Stimulated activated naive CD4-positive, alpha-beta T cell treated with Interleukin-2 at 50 U/mL for 16 hours (primary cell): ENCODE results near the gene HSPA13.
"Not testable (repeated sequence)": the region's sequence is repeated elsewhere in the genome, so short reads cannot be mapped to it uniquely, and the experiment has no call there.

Experiments
- DNase-seq: peaks from one replicate; lab custom pipeline; 2025; lab: John Stamatoyannopoulos, UW

The HSPA13 gene

GRCh38 chr21:14382835-14383595 is at the start of gene HSPA13:
HSPA13 (minus strand) TSS chr21:14383146; CDS start chr21:14383119, 27 bp downstream.
- DNase-seq, result peak; percentile 100

GRCh38 chr21:14418920-14419319 is 36.0 kb upstream of the HSPA13 start:
- no peak for DNase-seq

GRCh38 chr21:14414932-14415508 is 32.1 kb upstream of the HSPA13 start:
- DNase-seq, result no peak

DNA sequence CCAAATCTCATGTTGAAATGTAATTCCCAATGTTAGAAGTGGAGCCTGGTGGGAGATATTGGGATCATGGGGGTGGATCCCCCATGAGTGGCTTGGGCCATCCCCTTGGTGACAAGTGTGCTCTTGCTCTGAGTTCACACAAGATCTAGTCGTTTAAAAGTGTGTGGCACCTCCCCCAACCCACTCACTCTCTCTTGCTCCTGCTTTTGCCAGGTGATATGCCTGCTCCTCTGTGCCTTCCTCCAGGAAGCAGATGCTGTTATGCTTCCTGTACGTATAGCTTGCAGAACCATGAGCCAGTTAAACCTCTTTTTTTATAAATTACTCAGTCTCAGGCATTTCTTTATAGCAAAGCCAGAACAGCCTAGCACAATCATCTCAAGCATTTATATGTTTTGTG is 23.0 kb upstream of the HSPA13 start:
- no peak for DNase-seq

- DNase-seq, result no peak
Observed at GRCh38 chr21:14405225-14405624, 22.3 kb upstream of the HSPA13 start.

DNA sequence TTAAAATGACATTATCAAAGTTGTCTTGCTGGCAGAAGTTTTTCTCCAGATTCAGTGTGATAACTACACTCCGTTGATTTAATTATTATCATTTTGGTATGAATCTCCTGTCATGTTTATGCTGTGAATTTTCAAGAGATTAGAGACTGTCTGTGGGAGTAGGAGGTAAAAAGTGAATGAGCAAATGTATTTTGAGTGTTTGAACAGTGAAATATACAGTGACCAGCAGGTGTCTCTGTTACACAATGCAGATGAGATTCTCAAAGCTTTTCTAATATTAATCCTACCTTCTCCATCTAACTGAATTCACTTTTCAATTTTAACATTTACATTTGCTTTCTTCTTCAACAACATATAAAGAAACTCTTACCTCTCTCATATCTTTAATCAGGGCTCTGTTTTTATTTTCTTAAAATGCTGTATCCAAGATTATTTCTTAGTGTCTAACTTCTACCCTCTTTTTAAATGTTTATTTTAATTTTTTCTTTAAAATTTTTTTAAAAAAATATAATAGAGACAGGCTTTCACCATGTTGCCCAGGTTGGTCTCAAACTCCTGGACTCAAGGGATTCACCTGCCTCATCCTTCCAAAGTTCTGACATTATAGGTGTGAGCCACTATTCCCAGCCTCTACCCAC is 20.9 kb upstream of the HSPA13 start:
- DNase-seq, result no peak

DNA sequence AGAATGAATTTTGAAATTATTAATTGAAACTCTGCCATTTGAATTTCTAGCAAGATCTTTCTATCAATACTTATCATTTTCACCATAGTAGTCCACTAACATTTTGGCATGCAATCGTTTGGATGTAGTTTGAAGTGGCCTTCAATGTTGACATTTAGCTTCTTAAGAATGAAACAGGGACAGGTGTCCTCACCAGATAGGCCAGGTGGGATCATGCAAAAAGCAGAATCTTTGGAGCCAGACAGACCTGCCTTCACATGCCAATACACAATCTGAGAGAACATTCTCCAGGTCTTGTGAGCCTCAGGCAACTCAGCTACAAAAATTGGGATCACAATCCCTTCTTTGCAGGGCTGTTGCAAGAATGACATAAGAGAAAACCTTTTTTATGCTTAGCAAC is 18.3 kb upstream of the HSPA13 start:
- DNase-seq, result no peak

- DNase-seq, result no peak
Observed at GRCh38 chr21:14388282-14388681, 5.3 kb upstream of the HSPA13 start.

- no peak for DNase-seq
Observed at GRCh38 chr21:14384453-14384852, 1.5 kb upstream of the HSPA13 start.

GRCh38 chr21:14383596-14384180 is 742 bp upstream of the HSPA13 start:
- DNase-seq, result no peak

- peak; percentile 44 for DNase-seq
Observed at GRCh38 chr21:14382486-14382834, 486 bp downstream of the HSPA13 start.

DNA sequence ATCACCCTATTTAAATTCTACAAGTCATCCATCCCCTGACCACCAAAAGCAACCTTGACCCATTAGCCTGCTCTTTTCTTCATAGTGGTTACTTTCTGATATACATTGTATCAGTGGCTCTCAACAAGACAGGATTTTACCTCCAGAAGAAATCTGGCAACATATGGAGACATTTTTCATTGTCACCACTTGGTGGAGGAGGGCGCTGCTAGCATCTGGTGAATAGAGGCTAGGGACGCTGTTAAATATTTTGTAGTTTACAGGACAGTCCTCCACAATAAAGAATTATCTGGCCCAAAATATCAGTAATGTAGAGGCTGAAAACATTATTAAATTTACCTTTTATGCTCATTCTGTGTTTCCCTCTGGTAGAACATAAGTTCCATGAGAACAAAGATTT is 6.1 kb downstream of the HSPA13 start:
- DNase-seq, result no peak

GRCh38 chr21:14366998-14367397 is 15.9 kb downstream of the HSPA13 start:
- no peak for DNase-seq

- no peak for DNase-seq
Observed at GRCh38 chr21:14361958-14362357, 21.0 kb downstream of the HSPA13 start.

GRCh38 chr21:14358775-14359174 is 24.2 kb downstream of the HSPA13 start:
- DNase-seq, result no peak

GRCh38 chr21:14356746-14357145 is 26.2 kb downstream of the HSPA13 start:
- no peak for DNase-seq

DNA sequence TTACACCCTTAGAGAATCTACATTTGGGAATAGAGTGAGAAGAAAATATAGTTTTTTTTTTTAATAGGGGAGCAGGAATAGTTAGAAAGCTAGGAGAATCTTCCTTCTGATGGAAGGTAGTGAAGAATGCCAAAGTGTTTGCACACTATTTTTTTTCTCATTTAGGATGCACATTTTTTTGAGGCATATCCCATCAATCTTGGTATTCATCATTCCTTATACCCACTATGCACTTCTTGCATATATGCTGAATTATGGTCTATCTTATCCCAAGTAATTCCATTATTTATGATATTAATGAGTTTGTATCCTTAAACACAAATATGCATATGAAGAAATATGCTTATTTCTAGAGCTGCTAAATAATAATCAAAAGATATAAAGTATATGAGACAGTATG is 28.4 kb downstream of the HSPA13 start:
- no peak for DNase-seq

DNA sequence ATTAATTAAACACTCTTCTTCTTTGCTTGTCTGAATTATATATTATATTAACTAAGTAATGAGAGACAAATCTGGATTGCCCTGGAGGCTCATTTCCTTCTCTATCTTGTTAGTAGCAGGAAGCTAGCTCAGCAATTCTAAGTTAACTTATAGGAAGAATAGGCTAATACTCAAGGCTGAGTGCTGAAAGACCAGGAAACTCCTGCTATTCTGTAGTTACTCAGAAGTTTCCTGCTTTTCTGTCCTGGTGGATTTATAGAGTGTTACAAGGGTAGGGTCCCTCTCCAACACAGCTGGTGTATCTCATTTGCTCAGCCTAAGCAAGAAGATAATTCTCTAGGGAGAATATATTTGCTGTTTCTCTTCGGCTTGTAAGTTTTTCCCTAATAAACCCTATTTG is 29.2 kb downstream of the HSPA13 start:
- DNase-seq, result no peak

GRCh38 chr21:14353231-14353630 is 29.7 kb downstream of the HSPA13 start:
- no peak for DNase-seq

- not testable (repeated sequence) for DNase-seq
Observed at GRCh38 chr21:14327346-14327745, 55.6 kb downstream of the HSPA13 start.

DNA sequence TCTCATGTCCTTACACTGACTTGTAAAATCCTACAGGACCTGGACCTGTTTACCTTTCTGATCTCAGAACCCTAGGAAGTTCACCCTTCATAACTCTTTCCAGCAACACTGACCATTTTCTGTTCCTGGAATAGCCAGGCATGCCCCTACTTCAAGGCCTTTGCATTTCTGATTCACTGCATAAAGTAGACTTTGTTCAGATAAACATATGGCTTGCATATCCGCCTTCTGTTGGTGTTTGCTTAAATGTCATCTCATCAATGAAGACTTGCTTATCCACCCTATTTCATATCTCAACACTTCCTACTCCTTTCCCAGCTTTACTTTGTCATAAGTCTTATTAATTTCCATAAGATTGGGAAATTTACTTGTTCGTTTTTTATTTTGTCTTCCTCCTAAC is 57.4 kb downstream of the HSPA13 start:
- no peak for DNase-seq
